SK-N-SH treated with all-trans-retinoic acid at 6 μM for 48 hours (cell line): Measurements from ENCODE around the gene NANOGP8.

Source experiments
- ATAC-seq: fragments of 200-7000 bp; cut with Tn5 transposase; 3 replicates; pipeline ENCODE4 v1.9.1; 2020; ENCODE audit warnings: mild to moderate bottlenecking, moderate library complexity
- ARNTL ChIP-seq: fragments of 450-650 bp; formaldehyde crosslinking; IDR thresholded peaks from 2 replicates; pipeline ENCODE4 v1.5.0; 2020; ENCODE audit warnings: low read depth, mild to moderate bottlenecking, moderate library complexity, borderline replicate concordance
- BACH2 ChIP-seq: fragments of 250-450 bp; sonication (Bioruptor Pico); IDR thresholded peaks from 2 replicates; pipeline ENCODE4 v1.9.0; 2021; ENCODE audit warnings: mild to moderate bottlenecking, borderline replicate concordance
- CSDC2 ChIP-seq: fragments of 250-450 bp; sonication (Bioruptor Pico); IDR thresholded peaks from 2 replicates; pipeline ENCODE4 v1.5.0; 2020; ENCODE audit warnings: mild to moderate bottlenecking, moderate library complexity
- ESRRG ChIP-seq: fragments of 250-450 bp; sonication (Bioruptor Pico); IDR thresholded peaks from 2 replicates; pipeline ENCODE4 v1.6.1; 2021; ENCODE audit warnings: mild to moderate bottlenecking
- ISL1 ChIP-seq: fragments of 250-450 bp; sonication (Bioruptor Pico); IDR thresholded peaks from 2 replicates; pipeline ENCODE4 v2.1.2; 2022; ENCODE audit warnings: mild to moderate bottlenecking, moderate library complexity
- OSR1 ChIP-seq: fragments of 250-450 bp; sonication (Bioruptor Pico); IDR thresholded peaks from 2 replicates; pipeline ENCODE4 v1.8.0; 2022; ENCODE audit warnings: moderate library complexity, mild to moderate bottlenecking, inconsistent platforms
- PPARA ChIP-seq: fragments of 250-450 bp; sonication (Bioruptor Pico); IDR thresholded peaks from 2 replicates; pipeline ENCODE4 v1.5.0; 2020; ENCODE audit warnings: mild to moderate bottlenecking, borderline replicate concordance
- RARB ChIP-seq: fragments of 250-450 bp; sonication (Bioruptor Pico); IDR thresholded peaks from 2 replicates; pipeline ENCODE4 v1.8.0; 2021; ENCODE audit warnings: mild to moderate bottlenecking, moderate library complexity
- SNAI2 ChIP-seq: fragments of 250-450 bp; sonication (Bioruptor Pico); IDR thresholded peaks from 2 replicates; pipeline ENCODE4 v1.5.0; 2020; ENCODE audit warnings: mild to moderate bottlenecking, moderate library complexity
- TCF4 ChIP-seq: fragments of 250-450 bp; sonication (Bioruptor Pico); IDR thresholded peaks from 2 replicates; pipeline ENCODE4 v1.8.0; 2021; ENCODE audit warnings: mild to moderate bottlenecking, moderate library complexity, borderline replicate concordance
- TOX ChIP-seq: fragments of 250-450 bp; sonication (Bioruptor Pico); IDR thresholded peaks from 2 replicates; pipeline ENCODE4 v1.8.0; 2021; ENCODE audit warnings: mild to moderate bottlenecking, moderate library complexity, borderline replicate concordance
- ZC3H10 ChIP-seq: fragments of 250-450 bp; sonication (Bioruptor Pico); IDR thresholded peaks from 2 replicates; pipeline ENCODE4 v1.5.1; 2021; ENCODE audit warnings: mild to moderate bottlenecking, moderate library complexity
- ZFP3 ChIP-seq: fragments of 250-450 bp; sonication (Bioruptor Pico); IDR thresholded peaks from 2 replicates; pipeline ENCODE4 v1.5.0; 2020; ENCODE audit warnings: mild to moderate bottlenecking, moderate library complexity
- ZFP30 ChIP-seq: fragments of 450-650 bp; formaldehyde crosslinking; IDR thresholded peaks from 2 replicates; pipeline ENCODE4 v1.5.0; 2022; ENCODE audit warnings: mild to moderate bottlenecking, moderate library complexity
- ZNF565 ChIP-seq: fragments of 450-650 bp; formaldehyde crosslinking; conservative IDR thresholded peaks from 2 replicates; pipeline ENCODE4 v1.5.0; 2020; ENCODE audit warnings: low read depth, mild to moderate bottlenecking, moderate library complexity
- ZNF70 ChIP-seq: fragments of 450-650 bp; formaldehyde crosslinking; IDR thresholded peaks from 2 replicates; pipeline ENCODE4 v1.5.0; 2020; ENCODE audit warnings: mild to moderate bottlenecking, moderate library complexity
- ZNF8 ChIP-seq: fragments of 450-650 bp; formaldehyde crosslinking; IDR thresholded peaks from 2 replicates; pipeline ENCODE4 v1.5.0; 2020; ENCODE audit warnings: mild to moderate bottlenecking, moderate library complexity
- TF ChIP-seq, protein P1 (sequence below): fragments of 250-450 bp; sonication (Bioruptor Pico); IDR thresholded peaks from 2 replicates; pipeline ENCODE4 v1.5.0; 2020; ENCODE audit warnings: mild to moderate bottlenecking, moderate library complexity
- TF ChIP-seq, protein P2 (sequence below): fragments of 250-450 bp; sonication (Bioruptor Pico); IDR thresholded peaks from 2 replicates; pipeline ENCODE4 v1.8.0; 2021; ENCODE audit warnings: low read depth, mild to moderate bottlenecking, moderate library complexity, borderline replicate concordance
- TF ChIP-seq, protein P3 (sequence below): fragments of 250-450 bp; sonication (Bioruptor Pico); IDR thresholded peaks from 2 replicates; pipeline ENCODE4 v1.8.0; 2020; ENCODE audit warnings: mild to moderate bottlenecking, moderate library complexity, borderline replicate concordance
- TF ChIP-seq, protein P4 (sequence below): fragments of 250-450 bp; sonication (Bioruptor Pico); IDR thresholded peaks from 2 replicates; pipeline ENCODE4 v1.5.1; 2020; ENCODE audit warnings: low read depth, mild to moderate bottlenecking, moderate library complexity
- TF ChIP-seq, protein P5 (sequence below): fragments of 250-450 bp; sonication (Bioruptor Pico); IDR thresholded peaks from 2 replicates; pipeline ENCODE4 v1.5.1; 2021; ENCODE audit warnings: mild to moderate bottlenecking, moderate library complexity

The NANOGP8 gene

DNA sequence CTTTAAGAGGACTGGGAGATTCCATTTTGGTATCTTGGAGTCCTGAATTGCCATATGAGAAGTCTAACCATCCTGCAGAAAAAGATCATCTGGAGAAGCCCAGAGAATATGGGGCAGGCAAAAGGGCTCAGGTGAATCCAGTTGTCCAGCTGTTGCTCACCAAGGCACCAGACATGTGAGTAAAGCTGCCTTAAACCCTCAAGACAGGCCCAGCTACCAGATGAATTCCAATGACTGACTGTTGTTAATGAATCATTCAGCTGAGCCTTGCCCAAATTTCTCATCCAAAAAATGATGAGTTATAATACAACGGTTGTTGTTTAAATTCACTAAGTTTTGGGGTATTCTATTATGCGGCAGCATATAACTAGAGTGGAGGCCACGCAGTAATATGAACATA lies 22.0 kb upstream of the NANOGP8 start (continued):
- TF ChIP-seq, protein P1, sequence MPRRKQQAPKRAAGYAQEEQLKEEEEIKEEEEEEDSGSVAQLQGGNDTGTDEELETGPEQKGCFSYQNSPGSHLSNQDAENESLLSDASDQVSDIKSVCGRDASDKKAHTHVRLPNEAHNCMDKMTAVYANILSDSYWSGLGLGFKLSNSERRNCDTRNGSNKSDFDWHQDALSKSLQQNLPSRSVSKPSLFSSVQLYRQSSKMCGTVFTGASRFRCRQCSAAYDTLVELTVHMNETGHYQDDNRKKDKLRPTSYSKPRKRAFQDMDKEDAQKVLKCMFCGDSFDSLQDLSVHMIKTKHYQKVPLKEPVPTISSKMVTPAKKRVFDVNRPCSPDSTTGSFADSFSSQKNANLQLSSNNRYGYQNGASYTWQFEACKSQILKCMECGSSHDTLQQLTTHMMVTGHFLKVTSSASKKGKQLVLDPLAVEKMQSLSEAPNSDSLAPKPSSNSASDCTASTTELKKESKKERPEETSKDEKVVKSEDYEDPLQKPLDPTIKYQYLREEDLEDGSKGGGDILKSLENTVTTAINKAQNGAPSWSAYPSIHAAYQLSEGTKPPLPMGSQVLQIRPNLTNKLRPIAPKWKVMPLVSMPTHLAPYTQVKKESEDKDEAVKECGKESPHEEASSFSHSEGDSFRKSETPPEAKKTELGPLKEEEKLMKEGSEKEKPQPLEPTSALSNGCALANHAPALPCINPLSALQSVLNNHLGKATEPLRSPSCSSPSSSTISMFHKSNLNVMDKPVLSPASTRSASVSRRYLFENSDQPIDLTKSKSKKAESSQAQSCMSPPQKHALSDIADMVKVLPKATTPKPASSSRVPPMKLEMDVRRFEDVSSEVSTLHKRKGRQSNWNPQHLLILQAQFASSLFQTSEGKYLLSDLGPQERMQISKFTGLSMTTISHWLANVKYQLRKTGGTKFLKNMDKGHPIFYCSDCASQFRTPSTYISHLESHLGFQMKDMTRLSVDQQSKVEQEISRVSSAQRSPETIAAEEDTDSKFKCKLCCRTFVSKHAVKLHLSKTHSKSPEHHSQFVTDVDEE (CRISPR knock-in tag), result no peak
- TF ChIP-seq CSDC2 (CRISPR knock-in tag) (no peak), ESRRG (CRISPR knock-in tag) (no peak), OSR1 (CRISPR knock-in tag) (no peak), ARNTL (CRISPR knock-in tag) (no peak), SNAI2 (no peak)
- TF ChIP-seq, protein P2, sequence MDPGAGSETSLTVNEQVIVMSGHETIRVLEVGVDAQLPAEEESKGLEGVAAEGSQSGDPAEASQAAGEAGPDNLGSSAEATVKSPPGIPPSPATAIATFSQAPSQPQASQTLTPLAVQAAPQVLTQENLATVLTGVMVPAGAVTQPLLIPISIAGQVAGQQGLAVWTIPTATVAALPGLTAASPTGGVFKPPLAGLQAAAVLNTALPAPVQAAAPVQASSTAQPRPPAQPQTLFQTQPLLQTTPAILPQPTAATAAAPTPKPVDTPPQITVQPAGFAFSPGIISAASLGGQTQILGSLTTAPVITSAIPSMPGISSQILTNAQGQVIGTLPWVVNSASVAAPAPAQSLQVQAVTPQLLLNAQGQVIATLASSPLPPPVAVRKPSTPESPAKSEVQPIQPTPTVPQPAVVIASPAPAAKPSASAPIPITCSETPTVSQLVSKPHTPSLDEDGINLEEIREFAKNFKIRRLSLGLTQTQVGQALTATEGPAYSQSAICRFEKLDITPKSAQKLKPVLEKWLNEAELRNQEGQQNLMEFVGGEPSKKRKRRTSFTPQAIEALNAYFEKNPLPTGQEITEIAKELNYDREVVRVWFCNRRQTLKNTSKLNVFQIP (CRISPR knock-in tag), result no peak
- TF ChIP-seq, all 23 proteins: peak for 0

DNA sequence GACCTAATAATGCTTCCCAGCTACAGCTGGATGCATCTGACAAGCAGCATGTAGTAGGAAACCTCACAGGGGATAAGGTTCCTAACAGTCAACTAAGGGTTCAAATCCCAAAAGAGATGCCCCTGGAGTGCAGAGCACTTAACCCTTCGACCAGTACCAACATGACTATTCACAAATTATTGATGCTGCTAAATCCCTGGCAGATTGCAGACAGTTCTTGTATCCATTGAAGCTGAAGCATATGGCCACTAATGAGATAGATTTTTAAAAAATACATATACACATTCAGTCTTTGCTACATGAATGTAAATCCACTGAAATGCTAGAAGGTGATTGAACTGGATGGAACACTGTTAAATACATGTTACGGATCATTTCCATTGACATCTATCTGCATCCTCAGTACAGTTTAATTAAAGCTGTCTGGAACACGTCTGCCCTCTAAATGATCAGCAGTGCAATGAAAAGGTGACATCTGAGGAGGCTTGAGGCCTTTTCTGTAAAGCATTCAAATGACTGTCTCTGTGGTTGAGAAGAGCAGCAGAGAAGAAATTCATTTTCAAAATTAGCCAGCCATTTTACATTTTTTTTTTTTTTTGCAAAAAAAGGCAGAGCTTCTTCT lies 19.5 kb upstream of the NANOGP8 start:
- TF ChIP-seq ARNTL (CRISPR knock-in tag), result no peak
- no peak for ATAC-seq

DNA sequence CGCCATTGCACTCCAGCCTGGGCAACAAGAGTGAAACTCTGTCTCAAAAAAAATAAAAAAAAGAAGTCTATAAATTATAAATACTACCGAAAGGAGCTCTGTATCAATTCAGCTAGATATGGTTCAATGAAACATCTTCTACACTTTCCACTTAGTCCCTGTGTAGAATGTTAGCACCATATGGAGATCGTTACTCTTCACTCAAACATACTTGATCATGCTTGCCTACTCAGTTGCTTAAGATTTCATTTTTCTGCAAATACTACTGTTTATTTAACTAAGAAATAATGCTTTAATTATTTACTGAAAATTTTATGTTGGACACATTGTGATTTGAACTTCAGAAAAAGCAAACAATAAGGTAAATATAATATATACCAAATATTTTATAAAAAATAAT lies 17.1 kb upstream of the NANOGP8 start:
- TF ChIP-seq RARB (CRISPR knock-in tag) (no peak), PPARA (CRISPR knock-in tag) (no peak), TOX (no peak)
- TF ChIP-seq, all 23 proteins: peak for 0
- ATAC-seq, result no peak

DNA sequence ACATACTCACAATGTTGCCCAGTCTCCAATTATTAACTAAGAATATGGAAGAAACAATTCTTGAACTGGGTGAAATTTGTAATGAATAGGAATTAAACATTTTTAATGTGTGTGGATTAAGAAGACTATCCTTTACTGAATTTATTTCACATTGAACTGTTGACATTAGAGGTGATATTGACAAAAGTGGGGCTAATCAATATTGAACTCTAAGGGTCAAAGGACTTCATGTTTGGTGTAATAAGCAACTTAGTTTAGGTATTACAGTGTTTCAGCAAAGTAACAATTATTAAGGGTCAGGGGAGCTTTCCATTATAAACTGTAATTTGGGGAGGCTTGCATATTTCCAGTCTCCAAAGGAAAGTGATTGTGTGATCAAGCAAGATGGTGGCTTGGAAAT lies 16.2 kb upstream of the NANOGP8 start:
- no peak for TF ChIP-seq ESRRG (CRISPR knock-in tag)
- TF ChIP-seq, protein P3, sequence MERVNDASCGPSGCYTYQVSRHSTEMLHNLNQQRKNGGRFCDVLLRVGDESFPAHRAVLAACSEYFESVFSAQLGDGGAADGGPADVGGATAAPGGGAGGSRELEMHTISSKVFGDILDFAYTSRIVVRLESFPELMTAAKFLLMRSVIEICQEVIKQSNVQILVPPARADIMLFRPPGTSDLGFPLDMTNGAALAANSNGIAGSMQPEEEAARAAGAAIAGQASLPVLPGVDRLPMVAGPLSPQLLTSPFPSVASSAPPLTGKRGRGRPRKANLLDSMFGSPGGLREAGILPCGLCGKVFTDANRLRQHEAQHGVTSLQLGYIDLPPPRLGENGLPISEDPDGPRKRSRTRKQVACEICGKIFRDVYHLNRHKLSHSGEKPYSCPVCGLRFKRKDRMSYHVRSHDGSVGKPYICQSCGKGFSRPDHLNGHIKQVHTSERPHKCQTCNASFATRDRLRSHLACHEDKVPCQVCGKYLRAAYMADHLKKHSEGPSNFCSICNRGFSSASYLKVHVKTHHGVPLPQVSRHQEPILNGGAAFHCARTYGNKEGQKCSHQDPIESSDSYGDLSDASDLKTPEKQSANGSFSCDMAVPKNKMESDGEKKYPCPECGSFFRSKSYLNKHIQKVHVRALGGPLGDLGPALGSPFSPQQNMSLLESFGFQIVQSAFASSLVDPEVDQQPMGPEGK (CRISPR knock-in tag), result no peak
- TF ChIP-seq, protein P2 (CRISPR knock-in tag), result no peak
- TF ChIP-seq, protein P4, sequence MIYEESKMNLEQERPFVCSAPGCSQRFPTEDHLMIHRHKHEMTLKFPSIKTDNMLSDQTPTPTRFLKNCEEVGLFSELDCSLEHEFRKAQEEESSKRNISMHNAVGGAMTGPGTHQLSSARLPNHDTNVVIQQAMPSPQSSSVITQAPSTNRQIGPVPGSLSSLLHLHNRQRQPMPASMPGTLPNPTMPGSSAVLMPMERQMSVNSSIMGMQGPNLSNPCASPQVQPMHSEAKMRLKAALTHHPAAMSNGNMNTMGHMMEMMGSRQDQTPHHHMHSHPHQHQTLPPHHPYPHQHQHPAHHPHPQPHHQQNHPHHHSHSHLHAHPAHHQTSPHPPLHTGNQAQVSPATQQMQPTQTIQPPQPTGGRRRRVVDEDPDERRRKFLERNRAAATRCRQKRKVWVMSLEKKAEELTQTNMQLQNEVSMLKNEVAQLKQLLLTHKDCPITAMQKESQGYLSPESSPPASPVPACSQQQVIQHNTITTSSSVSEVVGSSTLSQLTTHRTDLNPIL (CRISPR knock-in tag), result no peak
- no peak for TF ChIP-seq TCF4 (CRISPR knock-in tag)
- TF ChIP-seq ZNF8, result no peak
- TF ChIP-seq ARNTL (CRISPR knock-in tag), result no peak
- no peak for TF ChIP-seq ZFP30
- TF ChIP-seq CSDC2 (CRISPR knock-in tag), result no peak
- no peak for TF ChIP-seq ZNF70 (CRISPR knock-in tag)
- TF ChIP-seq RARB (CRISPR knock-in tag), result no peak
- TF ChIP-seq ISL1 (CRISPR knock-in tag), result no peak
- no peak for TF ChIP-seq ZFP3
- TF ChIP-seq, protein P5, sequence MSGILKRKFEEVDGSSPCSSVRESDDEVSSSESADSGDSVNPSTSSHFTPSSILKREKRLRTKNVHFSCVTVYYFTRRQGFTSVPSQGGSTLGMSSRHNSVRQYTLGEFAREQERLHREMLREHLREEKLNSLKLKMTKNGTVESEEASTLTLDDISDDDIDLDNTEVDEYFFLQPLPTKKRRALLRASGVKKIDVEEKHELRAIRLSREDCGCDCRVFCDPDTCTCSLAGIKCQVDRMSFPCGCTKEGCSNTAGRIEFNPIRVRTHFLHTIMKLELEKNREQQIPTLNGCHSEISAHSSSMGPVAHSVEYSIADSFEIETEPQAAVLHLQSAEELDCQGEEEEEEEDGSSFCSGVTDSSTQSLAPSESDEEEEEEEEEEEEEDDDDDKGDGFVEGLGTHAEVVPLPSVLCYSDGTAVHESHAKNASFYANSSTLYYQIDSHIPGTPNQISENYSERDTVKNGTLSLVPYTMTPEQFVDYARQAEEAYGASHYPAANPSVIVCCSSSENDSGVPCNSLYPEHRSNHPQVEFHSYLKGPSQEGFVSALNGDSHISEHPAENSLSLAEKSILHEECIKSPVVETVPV, result no peak
- TF ChIP-seq ZC3H10 (CRISPR knock-in tag), result no peak
- TF ChIP-seq OSR1 (CRISPR knock-in tag), result no peak
- TF ChIP-seq ZNF565 (CRISPR knock-in tag), result no peak
- no peak for TF ChIP-seq TOX
- TF ChIP-seq, protein P1 (CRISPR knock-in tag), result no peak
- no peak for TF ChIP-seq BACH2 (CRISPR knock-in tag)

More for the DNA sequence above, 16.2 kb upstream of the NANOGP8 start:
- ATAC-seq, result no peak
